CD14-positive monocyte (primary cell): ENCODE measurements around the gene CNEP1R1. TPM values are rescaled to one million over a fixed set of nuclear protein-coding genes. Genes with fewer than 3 reads are reported as not detected.

Experiments used
- DNase-seq, 3 donors: peaks; one replicate each; pipeline ENCODE4 v3.0.0-alpha.2; 2011 to 2022
- H2AFZ ChIP-seq: 2 replicates; pipeline ENCODE4 v1.6.0; 2012; ENCODE audit warnings: mild to moderate bottlenecking, low read depth, low read length, inconsistent platforms; ENCODE audit not compliant: insufficient read depth, poor library complexity, severe bottlenecking
- H3K27ac ChIP-seq, 2 donors: 1 replicate in 1 of 2; 2 replicates in 1 of 2; pipeline ENCODE4 v1.5.1; 2012 to 2013; ENCODE audit warnings: low read length in 2 of 2, control low read depth in 1 of 2, inconsistent platforms in 1 of 2, low read depth in 1 of 2, mild to moderate bottlenecking in 1 of 2
- H3K27me3 ChIP-seq, 2 donors: one replicate each; pipeline versions ENCODE4 v1.6.0 to v1.6.1; 2011 to 2013; ENCODE audit warnings: low read length in 2 of 2; ENCODE audit not compliant: control insufficient read depth in 2 of 2, insufficient read depth in 2 of 2
- H3K36me3 ChIP-seq, 2 donors: replicated peaks in 1 of 2; 1 replicate in 1 of 2; 2 replicates in 1 of 2; pipeline versions ENCODE4 v1.5.1 to v1.6.1; 2012 to 2013; ENCODE audit warnings: low read length in 2 of 2, control low read depth in 1 of 2, inconsistent platforms in 1 of 2, mild to moderate bottlenecking in 1 of 2; ENCODE audit not compliant: insufficient read depth in 2 of 2, control insufficient read depth in 1 of 2
- H3K4me1 ChIP-seq, 2 donors: 1 replicate in 1 of 2; 2 replicates in 1 of 2; pipeline versions ENCODE4 v1.5.1 to v1.6.1; 2012 to 2013; ENCODE audit warnings: low read length in 2 of 2, control low read depth in 1 of 2, inconsistent platforms in 1 of 2, mild to moderate bottlenecking in 1 of 2, moderate library complexity in 1 of 2; ENCODE audit not compliant: insufficient read depth in 2 of 2, control insufficient read depth in 1 of 2
- H3K4me2 ChIP-seq: replicated peaks from 2 replicates; pipeline ENCODE3; 2012; ENCODE audit warnings: low read length, moderate library complexity, mild to moderate bottlenecking; ENCODE audit not compliant: poor library complexity, severe bottlenecking; ENCODE audit errors: extremely low read depth
- H3K4me3 ChIP-seq, 3 experiments: fragments of 200-600 bp in 1 of 3; sonication (generic) in 1 of 3; replicated peaks in 1 of 3; 1 replicate in 2 of 3; 2 replicates in 1 of 3; pipeline ENCODE4 v1.5.1; 2011 to 2013; ENCODE audit warnings: low read length in 3 of 3, mild to moderate bottlenecking in 3 of 3, control low read depth in 2 of 3, low read depth in 2 of 3, inconsistent platforms in 1 of 3, moderate library complexity in 1 of 3
- H3K79me2 ChIP-seq: 2 replicates; pipeline ENCODE4 v1.6.0; 2012; ENCODE audit warnings: mild to moderate bottlenecking, control low read depth, inconsistent platforms, low read length, moderate library complexity; ENCODE audit not compliant: insufficient read depth
- H3K9ac ChIP-seq: 2 replicates; pipeline ENCODE4 v1.6.0; 2017; ENCODE audit warnings: low read length, mild to moderate bottlenecking; ENCODE audit not compliant: insufficient read depth, poor library complexity, severe bottlenecking
- H3K9me3 ChIP-seq, 2 donors: replicated peaks in 1 of 2; 1 replicate in 1 of 2; 2 replicates in 1 of 2; pipeline versions ENCODE4 v1.5.1 to v1.6.1; 2012 to 2013; ENCODE audit warnings: low read length in 2 of 2, control low read depth in 1 of 2; ENCODE audit not compliant: control insufficient read depth in 1 of 2, insufficient read depth in 1 of 2
- H4K20me1 ChIP-seq: 2 replicates; pipeline ENCODE4 v1.6.0; 2012; ENCODE audit warnings: mild to moderate bottlenecking, low read length, control low read depth, moderate library complexity; ENCODE audit not compliant: insufficient read depth
- H3K27ac Mint-ChIP-seq, 7 donors: one replicate each; pipeline ENCODE4 v1.8.0; 2020; ENCODE audit warnings: mild to moderate bottlenecking in 7 of 7, mixed read lengths in 7 of 7, moderate library complexity in 6 of 7, inconsistent platforms in 2 of 7
- H3K27me3 Mint-ChIP-seq, 3 donors: one replicate each; pipeline ENCODE4 v1.8.0; 2021 to 2022; ENCODE audit warnings: low read depth in 3 of 3, mild to moderate bottlenecking in 3 of 3, mixed read lengths in 3 of 3, moderate library complexity in 3 of 3, inconsistent platforms in 1 of 3
- H3K36me3 Mint-ChIP-seq, 2 donors: one replicate each; pipeline ENCODE4 v1.8.0; 2020; ENCODE audit warnings: mixed read lengths in 2 of 2, inconsistent platforms in 1 of 2, mild to moderate bottlenecking in 1 of 2
- H3K4me1 Mint-ChIP-seq: one replicate; pipeline ENCODE4 v1.8.0; 2020; ENCODE audit warnings: mild to moderate bottlenecking, mixed read lengths
- H3K4me3 Mint-ChIP-seq, 2 donors: one replicate each; pipeline ENCODE4 v1.8.0; 2020; ENCODE audit warnings: mild to moderate bottlenecking in 2 of 2, mixed read lengths in 2 of 2, moderate library complexity in 1 of 2
- H3K9me3 Mint-ChIP-seq, 7 donors: one replicate each; pipeline ENCODE4 v1.8.0; 2020 to 2022; ENCODE audit warnings: mixed read lengths in 7 of 7, mild to moderate bottlenecking in 6 of 7, moderate library complexity in 6 of 7, inconsistent platforms in 2 of 7
- CTCF ChIP-seq: fragments of 200-600 bp; IDR thresholded peaks from one replicate; pipeline ENCODE4 v1.8.0; 2022; ENCODE audit warnings: antibody characterized with exemption, mild to moderate bottlenecking
- WGBS: methylation state at CpG from one replicate; pipeline ENCODE4 v1.1.5; 2013; ENCODE audit warnings: missing lambda C conversion rate; ENCODE audit not compliant: insufficient coverage; 5-methylcytosine and 5-hydroxymethylcytosine counted together
- intact Hi-C, 2 donors: fragments of 100-400 bp; cut with micrococcal nuclease; formaldehyde crosslinking; loops; one replicate each; pipeline versions ENCODE4 v1.15.0 to v1.15.1; 2023
- polyA plus RNA-seq, 3 donors: library from polyadenylated mRNA; depleted of rRNA in 1 of 3; unstranded in 2 of 3; stranded (reverse) in 1 of 3; fragments of 300-500 nt in 2 of 3; fragments of >200 nt in 1 of 3; fragmentation: Illumina TruSeq in 2 of 3; gene quantifications; 1 replicate in 2 of 3; 2 replicates in 1 of 3; pipeline ENCODE4 v1.2.3, GENCODE V29; 2012 to 2021

CNEP1R1 gene
- polyA plus RNA-seq, 3 donors: 13.7 to 49.6 (median 19.3) TPM

GRCh38 chr16:50021544-50021943 lies 3.5 kb upstream of the CNEP1R1 start:
- DNase-seq: no peak
- H3K9me3 Mint-ChIP-seq: no peaks in the 10 kb centered on the region
- Histone ChIP-seq H3K36me3 (no peaks in the 10 kb centered on the region), H3K4me2 (no peak overlapping the region), H4K20me1 (no peaks in the 10 kb centered on the region), H3K4me3 (no peak overlapping the region), H3K4me1 (peaks cover 9 to 10% of the 10 kb centered on the region in 2 donors), H3K27ac (no peak overlapping the region), H3K79me2 (peaks cover 16% of the 10 kb centered on the region), H3K27me3 (no peaks in the 10 kb centered on the region), H3K9me3 (no peaks in the 10 kb centered on the region), H2AFZ (no peak overlapping the region), H3K9ac (no peak overlapping the region)
- H3K4me3 Mint-ChIP-seq: no peak overlapping the region
- H3K4me1 Mint-ChIP-seq: peaks cover 12% of the 10 kb centered on the region
- H3K27me3 Mint-ChIP-seq: peaks cover 0 to 5% (median 3%) of the 10 kb centered on the region in 3 donors
- 70% methylated on average over 2 of the region's 2 CpGs for WGBS
- no peaks in the 10 kb centered on the region for H3K36me3 Mint-ChIP-seq
- no peak for TF ChIP-seq CTCF
- peak overlapping the region in 2 of 7 donors; percentile 3 to 26 for H3K27ac Mint-ChIP-seq
- intact Hi-C loops: loop anchor here in 1 of 2 donors (5.0 kb wide), 2 partner anchors 131 to 346 kb away; partner anchors contain the start of genes BRD7 and TENT4B

GRCh38 chr16:50023641-50024040 lies 1.4 kb upstream of the CNEP1R1 start:
- 100% methylated on average over 2 of the region's 4 CpGs for WGBS
- no peaks in the 10 kb centered on the region for H3K9me3 ChIP-seq
- peaks cover 26% of the 10 kb centered on the region for H3K4me1 Mint-ChIP-seq
- H3K27ac ChIP-seq: no peak overlapping the region
- H3K4me1 ChIP-seq: peaks cover 12 to 24% of the 10 kb centered on the region in 2 donors
- no peaks in the 10 kb centered on the region for H3K9me3 Mint-ChIP-seq
- no peak for DNase-seq
- intact Hi-C loops: loop anchor here (1.0 to 5.0 kb wide), 5 partner anchors 43 to 345 kb away; partner anchors contain the start of genes BRD7 (in 2 of the 2) and TENT4B (in 1 of the 2)
- TF ChIP-seq CTCF: no peak
- no peak overlapping the region for H3K9ac ChIP-seq
- peaks cover 0 to 5% (median 1%) of the 10 kb centered on the region in 3 donors for H3K27me3 Mint-ChIP-seq
- no peak overlapping the region for H3K27ac Mint-ChIP-seq
- H4K20me1 ChIP-seq: peaks cover under 1% of the 10 kb centered on the region
- peak overlapping the region; percentile 19 for H2AFZ ChIP-seq
- H3K4me3 Mint-ChIP-seq: no peak overlapping the region
- H3K79me2 ChIP-seq: peaks cover 37% of the 10 kb centered on the region
- no peak overlapping the region for H3K4me2 ChIP-seq
- H3K36me3 ChIP-seq: peaks cover 0 to 13% of the 10 kb centered on the region in 2 donors
- H3K36me3 Mint-ChIP-seq: peaks cover 4 to 6% of the 10 kb centered on the region in 2 donors
- H3K4me3 ChIP-seq: no peak overlapping the region
- H3K27me3 ChIP-seq: no peaks in the 10 kb centered on the region
